Activated CD4-positive, alpha-beta memory T cell treated with anti-CD3 and anti-CD28 coated beads, Interleukin-2, amount 10 ng/mL, durations not matched to agents 7 days and 5 days (primary cell): ENCODE data around the gene MBNL3. TPM values are rescaled to one million over a fixed set of nuclear protein-coding genes. Genes with fewer than 3 reads are reported as not detected.

Experiments used
- CTCF ChIA-PET: fragments of 350-600 bp; sonication (Branson Sonifier 250); formaldehyde crosslinking; loops from one replicate; lab custom pipeline; 2021; ENCODE audit warnings: antibody characterized with exemption, inconsistent platforms; lab: Charles Lee
- POLR2A ChIA-PET: fragments of 350-600 bp; sonication (Branson Sonifier 250); formaldehyde crosslinking; loops from one replicate; lab custom pipeline; 2021; ENCODE audit warnings: antibody characterized with exemption; lab: Charles Lee
- DNase-seq: peaks from one replicate; pipeline ENCODE4 v3.0.0-alpha.2; 2020
- H3K27ac Mint-ChIP-seq: one replicate; pipeline ENCODE4 v1.8.0; 2021; ENCODE audit warnings: mild to moderate bottlenecking, mixed read lengths
- H3K27me3 Mint-ChIP-seq: one replicate; pipeline ENCODE4 v1.8.0; 2021; ENCODE audit warnings: mixed read lengths
- H3K36me3 Mint-ChIP-seq: one replicate; pipeline ENCODE4 v1.8.0; 2021; ENCODE audit warnings: low read depth, mixed read lengths
- H3K4me1 Mint-ChIP-seq: one replicate; pipeline ENCODE4 v1.8.0; 2021; ENCODE audit warnings: mixed read lengths
- H3K4me3 Mint-ChIP-seq: one replicate; pipeline ENCODE4 v1.8.0; 2021; ENCODE audit warnings: mild to moderate bottlenecking, mixed read lengths
- H3K9me3 Mint-ChIP-seq: one replicate; pipeline ENCODE4 v1.8.0; 2021; ENCODE audit warnings: mixed read lengths
- total RNA-seq, 2 experiments: library from RNA; stranded (reverse); gene quantifications; one replicate each; pipeline ENCODE4 v1.2.3, GENCODE V29; 2021

Gene MBNL3
- total RNA-seq, 2 experiments from 2014 or later, result 24.9 to 26.6 TPM

- H3K4me3 Mint-ChIP-seq, result no peak overlapping the region
- H3K36me3 Mint-ChIP-seq, result peaks cover 3% of the 10 kb centered on the region
- H3K27ac Mint-ChIP-seq, result no peak overlapping the region
- no peaks in the 10 kb centered on the region for H3K9me3 Mint-ChIP-seq
- no peaks in the 10 kb centered on the region for H3K4me1 Mint-ChIP-seq
- no peak for DNase-seq
- POLR2A ChIA-PET, result no interaction called here
- CTCF ChIA-PET, result interaction anchor here (0.5 kb wide), 1 partner anchor 1086 kb away, joined by 3 read pairs; no protein-coding TSS in a partner anchor
- H3K27me3 Mint-ChIP-seq, result no peaks in the 10 kb centered on the region
Measured at GRCh38 chrX:132404266-132404665, 84.6 kb downstream of the MBNL3 start.

DNA sequence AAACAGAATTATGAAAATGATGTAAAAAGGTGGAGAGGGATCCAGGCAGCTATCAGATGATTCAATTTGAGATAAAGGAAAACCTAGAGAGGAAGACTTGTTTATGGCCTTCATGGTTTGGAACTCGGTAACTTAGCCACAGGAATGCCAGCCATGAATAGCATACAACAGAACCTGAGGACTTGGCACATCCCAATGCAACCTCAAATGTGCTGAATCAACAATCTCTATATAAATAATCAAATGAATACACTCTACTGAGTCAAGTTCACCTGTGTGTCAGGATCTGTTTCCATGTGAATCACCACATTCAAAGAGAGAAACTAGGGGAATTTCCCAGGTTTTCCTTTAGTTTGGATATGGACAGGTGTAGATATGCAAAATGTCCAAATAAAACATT, 86.9 kb downstream of the MBNL3 start:
- no peaks in the 10 kb centered on the region for H3K4me1 Mint-ChIP-seq
- no peak for DNase-seq
- H3K9me3 Mint-ChIP-seq, result no peaks in the 10 kb centered on the region
- peaks cover 3% of the 10 kb centered on the region for H3K36me3 Mint-ChIP-seq
- no peak overlapping the region for H3K4me3 Mint-ChIP-seq
- H3K27me3 Mint-ChIP-seq, result no peaks in the 10 kb centered on the region
- ChIA-PET POLR2A (no interaction called here), CTCF (no interaction called here)
- H3K27ac Mint-ChIP-seq, result no peak overlapping the region

DNA sequence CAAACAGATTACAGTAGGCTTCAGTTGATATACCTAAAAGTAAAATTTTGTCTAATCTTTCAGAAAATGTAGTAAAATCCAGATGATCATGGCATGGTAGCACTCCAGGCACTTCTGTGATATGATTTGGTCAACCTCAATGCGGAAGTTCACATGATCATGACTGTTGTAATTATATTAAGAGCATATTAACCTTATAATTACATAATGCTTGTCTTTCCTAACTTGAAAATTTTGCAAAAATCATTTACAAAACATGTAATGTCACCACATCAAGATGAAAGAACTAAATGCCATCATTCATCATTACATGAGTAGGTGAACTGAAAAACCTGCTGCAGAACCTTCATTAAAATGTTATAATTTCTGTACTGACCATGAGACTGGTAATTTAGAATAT, 88.1 kb downstream of the MBNL3 start:
- Mint-ChIP-seq H3K36me3 (peaks cover 3% of the 10 kb centered on the region), H3K27me3 (no peaks in the 10 kb centered on the region), H3K4me3 (no peak overlapping the region), H3K9me3 (no peaks in the 10 kb centered on the region), H3K27ac (no peak overlapping the region), H3K4me1 (no peaks in the 10 kb centered on the region)
- DNase-seq, result no peak
- ChIA-PET CTCF (no interaction called here), POLR2A (no interaction called here)

DNA sequence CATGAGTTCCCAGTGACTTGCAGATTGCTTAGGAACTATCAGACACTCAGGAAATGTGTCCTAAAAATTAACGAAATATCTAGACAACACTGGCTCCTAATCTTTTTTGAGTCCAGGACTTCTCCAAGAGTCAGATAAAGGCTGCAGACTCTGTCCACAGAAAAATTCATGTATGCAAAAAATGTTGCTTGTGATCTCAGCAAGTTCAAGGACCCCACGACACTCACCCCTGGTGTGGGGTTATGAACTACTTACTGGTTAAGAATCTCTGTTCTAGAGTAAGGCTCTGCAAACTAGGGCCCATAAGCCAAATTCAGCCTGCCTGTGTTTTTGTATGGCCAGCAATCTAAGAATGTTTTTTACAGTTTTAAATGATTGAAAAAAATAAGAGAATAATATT, 93.2 kb downstream of the MBNL3 start:
- POLR2A ChIA-PET, result no interaction called here

DNA sequence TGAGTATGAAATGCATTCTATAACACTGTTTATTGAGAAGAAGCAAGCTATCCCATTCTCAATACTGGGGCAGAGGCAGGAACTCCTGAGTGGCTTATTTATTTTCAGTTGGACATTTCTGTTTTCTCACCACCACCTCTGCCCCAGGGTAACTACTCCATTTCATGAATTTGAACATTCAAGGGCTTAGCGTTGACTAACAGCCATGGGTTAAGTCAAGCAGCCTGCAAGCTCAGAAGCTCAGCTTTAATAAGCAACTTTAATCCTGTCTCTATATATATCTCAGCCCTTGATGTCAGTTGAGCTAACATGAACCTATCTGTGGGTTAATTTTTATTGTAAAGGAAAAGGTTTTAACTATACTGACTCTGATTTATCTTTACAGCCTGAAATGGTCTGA, 93.8 kb downstream of the MBNL3 start:
- CTCF ChIA-PET, result no interaction called here

More for the DNA sequence above, 93.2 kb downstream of the MBNL3 start:
- H3K36me3 Mint-ChIP-seq, result no peaks in the 10 kb centered on the region
- no peak for DNase-seq
- no peaks in the 10 kb centered on the region for H3K27me3 Mint-ChIP-seq
- H3K4me1 Mint-ChIP-seq, result no peaks in the 10 kb centered on the region
- no peaks in the 10 kb centered on the region for H3K9me3 Mint-ChIP-seq
- H3K27ac Mint-ChIP-seq, result no peak overlapping the region
- CTCF ChIA-PET, result no interaction called here
- H3K4me3 Mint-ChIP-seq, result no peak overlapping the region

DNA sequence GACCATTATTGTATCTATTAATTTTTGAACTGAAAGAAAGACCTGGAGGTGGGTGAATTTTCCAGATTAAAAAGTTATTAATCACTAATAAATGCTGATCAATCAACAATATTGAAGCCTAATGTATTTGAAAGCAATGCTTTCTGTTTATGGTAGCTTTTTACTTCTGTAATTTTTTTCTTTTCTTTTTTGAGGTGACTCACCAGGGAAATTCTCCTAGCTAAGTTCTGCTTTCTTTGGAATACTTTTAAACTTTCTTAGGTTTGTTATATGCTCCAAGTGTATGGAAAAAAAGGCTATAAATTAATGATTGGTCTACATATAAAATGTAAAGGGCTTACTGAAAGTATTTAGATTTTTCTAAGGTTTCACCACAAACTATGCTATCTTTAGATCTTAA, 94.2 kb downstream of the MBNL3 start:
- CTCF ChIA-PET, result no interaction called here
- no peak for DNase-seq
- no peak overlapping the region for H3K27ac Mint-ChIP-seq
- no peak overlapping the region for H3K4me3 Mint-ChIP-seq
- no peaks in the 10 kb centered on the region for H3K27me3 Mint-ChIP-seq
- H3K9me3 Mint-ChIP-seq, result no peaks in the 10 kb centered on the region
- POLR2A ChIA-PET, result no interaction called here
- no peaks in the 10 kb centered on the region for H3K4me1 Mint-ChIP-seq
- no peaks in the 10 kb centered on the region for H3K36me3 Mint-ChIP-seq

More for the DNA sequence above, 93.8 kb downstream of the MBNL3 start:
- H3K9me3 Mint-ChIP-seq, result no peaks in the 10 kb centered on the region
- POLR2A ChIA-PET, result no interaction called here
- H3K36me3 Mint-ChIP-seq, result no peaks in the 10 kb centered on the region
- no peaks in the 10 kb centered on the region for H3K27me3 Mint-ChIP-seq
- no peak for DNase-seq
- H3K4me1 Mint-ChIP-seq, result no peaks in the 10 kb centered on the region
- no peak overlapping the region for H3K27ac Mint-ChIP-seq
- no peak overlapping the region for H3K4me3 Mint-ChIP-seq

DNA sequence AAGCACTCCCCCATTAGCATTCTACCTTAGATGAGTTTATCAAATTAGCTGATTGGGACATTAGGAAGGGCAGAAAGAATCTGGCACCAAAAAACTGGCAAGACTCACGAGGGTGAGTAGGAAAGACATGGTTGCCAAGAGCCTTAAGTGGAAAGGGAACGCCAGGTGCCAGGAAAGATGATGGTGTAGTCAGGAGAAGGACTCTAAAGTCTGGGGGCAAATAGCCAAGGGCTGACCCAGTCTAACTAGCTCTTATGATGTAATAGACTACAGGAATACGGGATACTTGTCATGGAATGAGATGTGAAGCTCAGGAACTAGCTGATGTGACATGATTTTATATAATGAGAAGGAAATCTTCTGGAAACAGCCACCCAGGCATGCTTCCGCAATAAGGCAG, 94.8 kb downstream of the MBNL3 start:
- ChIA-PET POLR2A (no interaction called here), CTCF (no interaction called here)
- Mint-ChIP-seq H3K4me1 (no peaks in the 10 kb centered on the region), H3K27ac (no peak overlapping the region), H3K27me3 (no peaks in the 10 kb centered on the region), H3K36me3 (no peaks in the 10 kb centered on the region), H3K9me3 (no peaks in the 10 kb centered on the region), H3K4me3 (no peak overlapping the region)
- DNase-seq, result no peak

GRCh38 chrX:132393485-132393884, 95.4 kb downstream of the MBNL3 start:
- ChIA-PET POLR2A (no interaction called here), CTCF (no interaction called here)
- H3K27me3 Mint-ChIP-seq, result no peaks in the 10 kb centered on the region
- H3K4me3 Mint-ChIP-seq, result no peak overlapping the region
- no peak overlapping the region for H3K27ac Mint-ChIP-seq
- H3K36me3 Mint-ChIP-seq, result no peaks in the 10 kb centered on the region
- H3K9me3 Mint-ChIP-seq, result no peaks in the 10 kb centered on the region
- no peak for DNase-seq
- H3K4me1 Mint-ChIP-seq, result no peaks in the 10 kb centered on the region

DNA sequence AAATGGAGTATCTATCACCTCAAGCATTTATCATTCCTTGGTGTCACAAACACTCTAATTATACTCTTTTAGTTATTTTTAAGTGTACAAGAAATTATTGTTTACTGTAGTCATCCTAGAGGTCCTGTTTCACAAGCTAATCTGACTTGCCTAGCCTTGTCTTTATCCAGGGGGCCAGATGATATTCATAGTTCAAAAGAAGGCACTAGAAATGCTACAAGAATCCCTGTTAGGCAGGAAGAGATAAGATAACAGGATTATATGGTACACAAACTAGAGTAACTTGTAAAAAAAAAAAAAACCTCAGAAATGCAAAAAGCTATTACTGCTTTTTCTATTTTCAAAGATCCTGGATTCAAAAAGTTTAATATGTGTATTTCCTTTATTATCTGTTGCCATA, 95.8 kb downstream of the MBNL3 start:
- Mint-ChIP-seq H3K36me3 (no peaks in the 10 kb centered on the region), H3K27ac (no peak overlapping the region), H3K4me3 (no peak overlapping the region), H3K9me3 (no peaks in the 10 kb centered on the region), H3K4me1 (no peaks in the 10 kb centered on the region), H3K27me3 (no peaks in the 10 kb centered on the region)
- ChIA-PET CTCF (no interaction called here), POLR2A (no interaction called here)
- no peak for DNase-seq

DNA sequence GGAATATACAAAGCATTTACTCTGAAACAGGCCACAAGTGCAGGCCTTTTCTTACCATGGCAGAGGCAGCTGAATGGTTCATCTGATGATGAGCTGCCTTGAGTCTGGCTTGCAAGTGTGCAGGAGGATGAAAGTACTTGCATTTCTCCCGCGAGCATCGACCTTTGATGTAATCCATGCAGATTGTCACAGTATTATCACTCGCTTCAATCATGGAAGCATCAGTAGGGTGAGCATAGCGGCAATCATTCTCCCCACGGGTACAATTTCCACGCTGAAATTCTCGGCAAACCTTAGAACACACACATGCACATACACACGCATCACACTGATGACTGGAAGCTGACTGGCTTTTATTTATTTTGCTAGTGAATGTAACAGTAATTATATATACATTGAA, 98.0 kb downstream of the MBNL3 start:
- Mint-ChIP-seq H3K4me1 (no peaks in the 10 kb centered on the region), H3K27me3 (no peaks in the 10 kb centered on the region), H3K9me3 (no peaks in the 10 kb centered on the region), H3K36me3 (no peaks in the 10 kb centered on the region), H3K4me3 (no peak overlapping the region), H3K27ac (no peak overlapping the region)
- ChIA-PET POLR2A (no interaction called here), CTCF (no interaction called here)
- no peak for DNase-seq

DNA sequence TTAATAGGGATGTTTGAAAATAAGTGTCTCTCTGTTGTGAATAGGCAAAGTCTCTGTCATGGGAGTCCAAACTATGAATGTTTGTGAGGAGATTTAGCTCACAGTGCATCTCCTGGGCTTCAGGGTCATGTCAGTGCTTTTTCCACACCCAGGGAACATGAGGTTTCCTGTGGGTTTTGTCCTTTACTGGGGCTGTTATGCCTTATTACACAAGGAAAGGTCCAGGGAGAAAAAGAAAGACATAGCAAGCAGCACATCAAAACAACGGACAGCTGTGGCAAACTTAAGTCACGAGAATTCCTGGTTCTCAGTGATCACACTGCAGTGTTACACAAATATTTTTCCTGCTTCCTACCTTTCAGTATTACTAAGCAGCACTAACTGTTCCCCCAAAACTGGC, 99.4 kb downstream of the MBNL3 start:
- Mint-ChIP-seq H3K4me3 (no peak overlapping the region), H3K9me3 (no peaks in the 10 kb centered on the region), H3K27me3 (no peaks in the 10 kb centered on the region), H3K4me1 (no peaks in the 10 kb centered on the region), H3K36me3 (no peaks in the 10 kb centered on the region), H3K27ac (no peak overlapping the region)
- POLR2A ChIA-PET, result no interaction called here
- no peak for DNase-seq
- CTCF ChIA-PET, result no interaction called here

DNA sequence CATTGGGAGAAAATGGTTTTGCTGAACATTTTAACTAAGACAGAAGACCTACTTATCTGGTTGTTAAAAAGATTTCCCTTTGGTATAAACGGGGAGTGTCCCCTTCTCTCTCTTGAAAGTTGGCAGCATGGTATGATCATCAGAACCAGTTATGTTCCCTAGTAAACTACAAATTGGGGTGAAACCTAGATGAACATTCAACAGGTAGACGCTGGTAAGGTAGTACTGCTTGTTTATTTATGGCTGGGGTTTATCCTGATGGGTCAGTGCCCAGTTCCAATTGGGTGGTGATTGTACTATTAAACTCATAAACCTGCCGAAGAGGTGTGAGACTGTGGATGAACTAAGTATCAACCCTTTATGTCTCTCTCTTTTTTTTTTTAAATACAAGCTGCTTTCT, 100.5 kb downstream of the MBNL3 start:
- Mint-ChIP-seq H3K4me3 (no peak overlapping the region), H3K9me3 (no peaks in the 10 kb centered on the region), H3K36me3 (no peaks in the 10 kb centered on the region), H3K4me1 (no peaks in the 10 kb centered on the region), H3K27ac (no peak overlapping the region), H3K27me3 (no peaks in the 10 kb centered on the region)
- DNase-seq, result no peak
- POLR2A ChIA-PET, result no interaction called here
- CTCF ChIA-PET, result no interaction called here

- peaks cover 3% of the 10 kb centered on the region for H3K36me3 Mint-ChIP-seq
- H3K4me3 Mint-ChIP-seq, result no peak overlapping the region
- H3K27ac Mint-ChIP-seq, result no peak overlapping the region
- ChIA-PET POLR2A (no interaction called here), CTCF (no interaction called here)
- no peaks in the 10 kb centered on the region for H3K27me3 Mint-ChIP-seq
- no peaks in the 10 kb centered on the region for H3K9me3 Mint-ChIP-seq
- DNase-seq, result no peak
- no peaks in the 10 kb centered on the region for H3K4me1 Mint-ChIP-seq
Measured at GRCh38 chrX:132384301-132384700, 104.5 kb downstream of the MBNL3 start.

DNA sequence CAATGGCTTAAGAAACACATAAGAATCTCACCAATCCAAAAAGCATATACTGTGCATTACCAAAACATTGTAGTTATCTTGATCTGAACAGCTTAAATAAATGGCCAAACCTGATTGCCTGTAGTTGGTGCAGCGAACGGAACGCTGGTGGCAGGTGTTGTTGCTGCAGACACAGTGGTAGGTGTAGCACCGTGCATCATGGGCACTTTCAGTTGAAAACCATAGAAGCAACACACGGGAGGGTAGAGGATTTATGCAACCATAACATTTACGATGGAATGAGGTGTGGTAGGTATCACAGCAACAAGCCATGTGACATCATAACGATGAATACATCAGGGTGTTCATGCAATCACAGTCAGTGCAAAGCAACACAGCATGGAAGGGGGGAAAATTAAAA, 106.8 kb downstream of the MBNL3 start:
- Mint-ChIP-seq H3K27me3 (no peaks in the 10 kb centered on the region), H3K36me3 (peaks cover 3% of the 10 kb centered on the region), H3K4me1 (no peaks in the 10 kb centered on the region), H3K9me3 (no peaks in the 10 kb centered on the region), H3K4me3 (no peak overlapping the region), H3K27ac (no peak overlapping the region)
- ChIA-PET CTCF (no interaction called here), POLR2A (no interaction called here)
- DNase-seq, result no peak

DNA sequence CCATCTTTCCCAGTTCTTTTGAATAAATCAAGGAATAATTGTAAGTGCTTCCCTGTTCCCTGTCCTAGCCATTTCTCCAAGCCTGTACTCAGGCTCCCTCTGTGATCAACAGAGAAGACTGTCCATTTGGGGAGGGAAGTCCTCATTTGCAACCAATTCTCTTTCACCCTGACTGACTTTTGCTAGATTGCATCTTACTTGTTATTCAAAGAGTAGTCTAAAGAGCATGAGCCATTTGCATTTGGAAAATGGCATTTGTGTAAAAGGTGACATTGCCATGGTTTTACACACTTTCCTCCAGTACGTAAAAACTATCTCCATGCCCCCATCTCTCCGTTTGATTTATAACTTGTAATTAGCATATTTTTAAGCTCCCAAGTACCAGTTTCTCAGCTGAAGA, 110.6 kb downstream of the MBNL3 start:
- CTCF ChIA-PET, result no interaction called here
- no peak for DNase-seq
- H3K27me3 Mint-ChIP-seq, result no peaks in the 10 kb centered on the region
- peaks cover 3% of the 10 kb centered on the region for H3K36me3 Mint-ChIP-seq
- POLR2A ChIA-PET, result no interaction called here
- H3K4me3 Mint-ChIP-seq, result no peak overlapping the region
- no peaks in the 10 kb centered on the region for H3K9me3 Mint-ChIP-seq
- H3K27ac Mint-ChIP-seq, result no peak overlapping the region
- no peaks in the 10 kb centered on the region for H3K4me1 Mint-ChIP-seq
